Renal cortical epithelial cell (primary cell): ENCODE data around the gene AP4S1. TPM values are rescaled to one million over a fixed set of nuclear protein-coding genes. Genes with fewer than 3 reads are reported as not detected.

Experiments
- DNase-seq: peaks from one replicate; pipeline ENCODE4 v3.0.0-alpha.2; 2011; ENCODE audit warnings: low read depth
- total RNA-seq: library from RNA; depleted of rRNA; stranded (reverse); fragments of >200 nt; gene quantifications from 2 replicates; pipeline ENCODE4 v1.2.3, GENCODE V29; 2014

The AP4S1 gene
- total RNA-seq, 1 donor from 2014 or later = 5.2 TPM

- no peak for DNase-seq
These were observed 111.9 kb downstream of the AP4S1 start for GRCh38 chr14:31137214-31137889.

- DNase-seq = no peak
These were observed 112.9 kb downstream of the AP4S1 start for GRCh38 chr14:31138301-31138700.

GRCh38 chr14:31139301-31139847, 113.9 kb downstream of the AP4S1 start:
- DNase-seq = no peak

- no peak for DNase-seq
These were observed 117.1 kb downstream of the AP4S1 start for GRCh38 chr14:31142455-31143087.

Other genes starting within 250 kb of the AP4S1 start
- gene COCH, start 151.1 kb upstream of the AP4S1 start, total RNA-seq = 1.0 and 27.1 TPM in 2 replicates
- 78.3 and 110 TPM in 2 replicates for gene STRN3, start 730 bp downstream of the AP4S1 start, total RNA-seq
- gene HECTD1, start 182.1 kb downstream of the AP4S1 start, total RNA-seq = 239 and 354 TPM in 2 replicates